BJ (cell line): ENCODE measurements around the gene MARCHF5. TPM values are rescaled to one million over a fixed set of nuclear protein-coding genes. Genes with fewer than 3 reads are reported as not detected.
"Not testable (repeated sequence)": the region's sequence is repeated elsewhere in the genome, so short reads cannot be mapped to it uniquely, and the experiment has no call there.

Experiments
- CTCF ChIA-PET: fragments of 350-600 bp; formaldehyde crosslinking; extraction: SDS; loops from one replicate; lab custom pipeline; 2021; ENCODE audit warnings: antibody characterized with exemption, inconsistent platforms; lab: Yijun Ruan, JAX
- POLR2A ChIA-PET: fragments of 300-600 bp; sonication (Branson Sonifier 250); formaldehyde crosslinking; extraction: SDS; loops from one replicate; lab custom pipeline; 2021; ENCODE audit warnings: antibody characterized with exemption; lab: Charles Lee
- DNase-seq: peaks from one replicate; pipeline ENCODE4 v3.0.0-alpha.2; 2011; ENCODE audit warnings: low read depth
- H3K27me3 ChIP-seq: 2 replicates; pipeline ENCODE4 v1.6.0; 2011; ENCODE audit warnings: low read length; ENCODE audit not compliant: control insufficient read depth, insufficient read depth
- H3K36me3 ChIP-seq: 2 replicates; pipeline ENCODE4 v1.5.1; 2011; ENCODE audit warnings: low read length; ENCODE audit not compliant: control insufficient read depth, insufficient read depth
- H3K4me3 ChIP-seq: 2 replicates; pipeline ENCODE4 v1.5.1; 2011; ENCODE audit warnings: low read depth, mild to moderate bottlenecking, control low read depth, low read length
- polyA plus RNA-seq: library from polyadenylated mRNA; depleted of rRNA; stranded (reverse); fragments of >200 nt; gene quantifications from 2 replicates; pipeline ENCODE4 v1.2.3, GENCODE V29; 2011
- TF ChIP-seq, protein P1 (sequence below): IDR thresholded peaks from 2 replicates; pipeline ENCODE4 v1.5.1; 2011; ENCODE audit warnings: low read depth, mild to moderate bottlenecking, control low read depth, inconsistent platforms, low read length, moderate library complexity; ENCODE audit not compliant: insufficient read depth

The MARCHF5 gene
- polyA plus RNA-seq, 1 experiment, result 13.1 TPM

GRCh38 chr10:92316610-92317009 lies 25.6 kb downstream of the MARCHF5 start:
- H3K36me3 ChIP-seq, result peaks cover 3% of the 10 kb centered on the region
- H3K4me3 ChIP-seq, result no peak overlapping the region
- TF ChIP-seq, protein P1, sequence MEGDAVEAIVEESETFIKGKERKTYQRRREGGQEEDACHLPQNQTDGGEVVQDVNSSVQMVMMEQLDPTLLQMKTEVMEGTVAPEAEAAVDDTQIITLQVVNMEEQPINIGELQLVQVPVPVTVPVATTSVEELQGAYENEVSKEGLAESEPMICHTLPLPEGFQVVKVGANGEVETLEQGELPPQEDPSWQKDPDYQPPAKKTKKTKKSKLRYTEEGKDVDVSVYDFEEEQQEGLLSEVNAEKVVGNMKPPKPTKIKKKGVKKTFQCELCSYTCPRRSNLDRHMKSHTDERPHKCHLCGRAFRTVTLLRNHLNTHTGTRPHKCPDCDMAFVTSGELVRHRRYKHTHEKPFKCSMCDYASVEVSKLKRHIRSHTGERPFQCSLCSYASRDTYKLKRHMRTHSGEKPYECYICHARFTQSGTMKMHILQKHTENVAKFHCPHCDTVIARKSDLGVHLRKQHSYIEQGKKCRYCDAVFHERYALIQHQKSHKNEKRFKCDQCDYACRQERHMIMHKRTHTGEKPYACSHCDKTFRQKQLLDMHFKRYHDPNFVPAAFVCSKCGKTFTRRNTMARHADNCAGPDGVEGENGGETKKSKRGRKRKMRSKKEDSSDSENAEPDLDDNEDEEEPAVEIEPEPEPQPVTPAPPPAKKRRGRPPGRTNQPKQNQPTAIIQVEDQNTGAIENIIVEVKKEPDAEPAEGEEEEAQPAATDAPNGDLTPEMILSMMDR, result no peak
- ChIA-PET POLR2A (no interaction called here), CTCF (no interaction called here)
- no peak for DNase-seq
- no peaks in the 10 kb centered on the region for H3K27me3 ChIP-seq

- no peak for DNase-seq
- ChIA-PET POLR2A (no interaction called here), CTCF (no interaction called here)
- Histone ChIP-seq H3K27me3 (no peaks in the 10 kb centered on the region), H3K4me3 (no peak overlapping the region), H3K36me3 (no peaks in the 10 kb centered on the region)
- TF ChIP-seq, protein P1, result no peak
Measured at GRCh38 chr10:92323079-92323478, 32.1 kb downstream of the MARCHF5 start.

DNA sequence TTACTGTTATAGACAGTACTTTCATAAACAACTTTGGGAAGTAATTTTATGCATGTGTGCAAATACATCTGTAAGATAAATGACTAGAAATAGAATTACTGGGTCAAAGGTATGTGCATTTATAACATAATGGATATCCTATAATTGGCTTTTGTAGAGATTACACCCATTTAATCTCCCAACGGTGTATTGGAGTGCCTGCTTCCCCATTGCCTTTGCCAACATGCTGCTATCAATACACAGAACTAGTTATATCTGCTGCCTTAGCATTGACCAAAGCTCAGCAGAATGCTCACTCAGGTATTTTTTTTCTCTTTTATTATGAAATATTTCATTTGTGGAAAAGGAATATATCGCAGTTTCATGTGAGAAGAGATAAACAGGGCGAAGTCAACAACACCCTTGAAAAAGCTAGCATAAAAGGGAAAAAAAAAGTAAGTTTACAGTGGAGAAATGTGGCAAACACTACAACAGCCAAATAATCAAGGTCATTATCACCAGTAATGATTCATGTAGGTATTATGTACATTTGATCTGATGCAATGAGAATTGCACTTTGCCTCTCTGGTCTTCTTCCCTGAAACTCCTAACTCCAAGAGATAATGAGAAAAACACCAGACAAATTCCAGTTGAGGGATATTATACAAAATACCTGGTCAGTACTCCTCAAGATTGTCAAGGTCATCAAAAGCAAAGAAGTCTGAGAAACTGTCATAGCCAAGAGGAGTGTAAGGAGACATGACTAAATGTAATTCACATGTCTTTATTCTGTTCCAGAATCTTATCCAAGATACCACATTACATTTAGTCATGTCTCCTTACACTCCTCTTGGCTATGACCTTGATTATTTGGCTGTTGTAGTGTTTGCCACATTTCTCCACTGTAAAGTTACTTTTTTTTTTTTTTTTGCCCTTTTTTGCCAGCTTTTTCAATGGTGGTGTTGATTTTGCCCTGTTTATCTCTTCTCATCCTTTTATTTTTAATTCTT lies 36.8 kb downstream of the MARCHF5 start:
- ChIA-PET CTCF (interaction anchor here (1.4 kb wide), 1 partner anchor 24 kb away, joined by 3 read pairs; no protein-coding TSS in a partner anchor), POLR2A (no interaction called here)
- no peak overlapping the region for H3K4me3 ChIP-seq
- no peaks in the 10 kb centered on the region for H3K27me3 ChIP-seq
- no peak for DNase-seq
- no peaks in the 10 kb centered on the region for H3K36me3 ChIP-seq
- TF ChIP-seq, protein P1, result no peak

DNA sequence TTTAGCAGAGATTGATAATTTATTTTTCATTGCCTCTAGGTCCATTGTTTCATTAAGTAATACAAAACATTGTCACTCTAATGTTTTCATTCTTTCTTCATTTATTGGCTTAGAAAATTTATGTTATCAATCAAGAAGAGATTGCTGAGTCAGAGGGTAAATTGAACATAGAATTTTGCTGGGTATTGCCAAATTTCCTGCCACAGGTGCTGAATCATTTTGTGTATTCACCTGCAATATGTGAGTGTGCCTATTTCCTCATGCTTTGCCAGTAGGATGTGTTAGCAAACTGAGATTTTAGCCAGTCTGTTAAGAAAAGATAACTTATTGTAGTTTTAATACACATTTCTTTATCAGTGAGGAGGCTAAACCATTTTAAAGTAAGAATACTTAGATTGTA lies 38.0 kb downstream of the MARCHF5 start:
- Histone ChIP-seq H3K36me3 (no peaks in the 10 kb centered on the region), H3K27me3 (no peaks in the 10 kb centered on the region), H3K4me3 (no peak overlapping the region)
- CTCF ChIA-PET, result no interaction called here
- POLR2A ChIA-PET, result no interaction called here
- no peak for DNase-seq
- TF ChIP-seq, protein P1, result no peak

- POLR2A ChIA-PET, H3K27me3 ChIP-seq, H3K4me3 ChIP-seq, CTCF ChIA-PET, H3K36me3 ChIP-seq, DNase-seq: not testable (repeated sequence)
Measured at GRCh38 chr10:92329927-92330326, 39.0 kb downstream of the MARCHF5 start.
